IMR-90 (cell line): ENCODE results near the gene GABARAPL1. TPM values are rescaled to one million over a fixed set of nuclear protein-coding genes. Genes with fewer than 3 reads are reported as not detected.

Experiments used
- ATAC-seq: fragments of 200-7000 bp; cut with Tn5 transposase; 2 replicates; pipeline ENCODE4 v1.9.1; 2020; ENCODE audit warnings: low read depth, mild to moderate bottlenecking, moderate library complexity
- BruUV-seq: library from RNA; stranded (reverse); fragments of 400-500 nt; replicated peaks from 2 replicates; lab custom pipeline; 2021; lab: Mats Ljungman, UMichigan
- CTCF ChIA-PET: fragments of 300-600 bp; formaldehyde crosslinking; extraction: SDS; loops from one replicate; lab custom pipeline; 2021; ENCODE audit warnings: antibody characterized with exemption; lab: Yijun Ruan, JAX
- POLR2A ChIA-PET: fragments of 300-600 bp; sonication (Branson Sonifier 250); formaldehyde crosslinking; loops from one replicate; lab custom pipeline; 2022; ENCODE audit warnings: antibody characterized with exemption; ENCODE audit not compliant: unreplicated experiment; lab: Charles Lee
- DNase-seq: peaks from one replicate; pipeline ENCODE4 v3.0.0; 2013
- H2AFZ ChIP-seq: replicated peaks from 2 replicates; pipeline ENCODE3; 2013; ENCODE audit warnings: low read length, mild to moderate bottlenecking; ENCODE audit not compliant: poor library complexity
- H2AK5ac ChIP-seq: 2 replicates; pipeline ENCODE4 v1.6.1; 2013; ENCODE audit warnings: low read depth, low read length, inconsistent platforms
- H2AK9ac ChIP-seq: replicated peaks from 2 replicates; pipeline ENCODE3; 2013; ENCODE audit warnings: mild to moderate bottlenecking, low read depth, low read length, moderate library complexity; ENCODE audit not compliant: poor library complexity
- H2BK120ac ChIP-seq: 2 replicates; pipeline ENCODE4 v1.6.1; 2013; ENCODE audit warnings: low read depth, low read length, inconsistent platforms
- H2BK15ac ChIP-seq: 3 replicates; pipeline ENCODE4 v1.6.1; 2013; ENCODE audit warnings: low read depth, low read length, inconsistent platforms
- H2BK20ac ChIP-seq: 2 replicates; pipeline ENCODE4 v1.6.1; 2013; ENCODE audit warnings: low read depth, mild to moderate bottlenecking, inconsistent platforms, low read length, moderate library complexity
- H2BK5ac ChIP-seq: 2 replicates; pipeline ENCODE4 v1.6.1; 2013; ENCODE audit warnings: mild to moderate bottlenecking, low read depth, low read length, inconsistent platforms; ENCODE audit not compliant: poor library complexity, severe bottlenecking
- H3K14ac ChIP-seq: replicated peaks from 2 replicates; pipeline ENCODE4 v1.6.1; 2013; ENCODE audit warnings: low read depth, low read length, inconsistent platforms
- H3K18ac ChIP-seq: 2 replicates; pipeline ENCODE4 v1.6.1; 2013; ENCODE audit warnings: low read depth, low read length, control low read depth
- H3K23ac ChIP-seq: 2 replicates; pipeline ENCODE4 v1.6.1; 2013; ENCODE audit warnings: low read depth, low read length, inconsistent platforms
- H3K27ac ChIP-seq: 2 replicates; pipeline ENCODE4 v1.5.1; 2013; ENCODE audit warnings: mild to moderate bottlenecking, control low read depth, low read length; ENCODE audit not compliant: insufficient read depth
- H3K27me3 ChIP-seq: 2 replicates; pipeline ENCODE4 v1.6.1; 2013; ENCODE audit warnings: low read length; ENCODE audit not compliant: control insufficient read depth, insufficient read depth
- H3K36me3 ChIP-seq: 2 replicates; pipeline ENCODE4 v1.6.1; 2013; ENCODE audit warnings: low read length, mixed read lengths; ENCODE audit not compliant: control insufficient read depth, insufficient read depth
- H3K4ac ChIP-seq: 2 replicates; pipeline ENCODE4 v1.6.1; 2013; ENCODE audit warnings: low read depth, low read length, inconsistent platforms
- H3K4me1 ChIP-seq: 2 replicates; pipeline ENCODE4 v1.6.1; 2013; ENCODE audit warnings: low read length, mixed read lengths; ENCODE audit not compliant: control insufficient read depth, insufficient read depth
- H3K4me2 ChIP-seq: 2 replicates; pipeline ENCODE4 v1.6.1; 2013; ENCODE audit warnings: low read depth, mild to moderate bottlenecking, control low read depth, low read length, moderate library complexity
- H3K4me3 ChIP-seq: 2 replicates; pipeline ENCODE4 v1.5.1; 2013; ENCODE audit warnings: low read depth, mild to moderate bottlenecking, control low read depth, low read length, moderate library complexity; ENCODE audit not compliant: insufficient read depth
- H3K56ac ChIP-seq: 2 replicates; pipeline ENCODE4 v1.6.1; 2013; ENCODE audit warnings: low read length, inconsistent platforms; ENCODE audit not compliant: insufficient read depth; ENCODE audit errors: extremely low read depth
- H3K79me1 ChIP-seq, 2 experiments: 2 replicates each; pipeline ENCODE4 v1.6.1; 2013; ENCODE audit warnings: low read length in 2 of 2, inconsistent platforms in 1 of 2, low read depth in 1 of 2
- H3K9ac ChIP-seq: 2 replicates; pipeline ENCODE4 v1.6.1; 2013; ENCODE audit warnings: low read depth, low read length, control low read depth
- H3K9me1 ChIP-seq: 2 replicates; pipeline ENCODE4 v1.6.1; 2013; ENCODE audit warnings: low read length, inconsistent platforms; ENCODE audit not compliant: insufficient read depth
- H3K9me3 ChIP-seq: 2 replicates; pipeline ENCODE4 v1.6.1; 2013; ENCODE audit warnings: low read length; ENCODE audit not compliant: control insufficient read depth, insufficient read depth
- H4K20me1 ChIP-seq: 2 replicates; pipeline ENCODE4 v1.6.1; 2013; ENCODE audit warnings: low read length, inconsistent platforms; ENCODE audit not compliant: insufficient read depth
- H4K5ac ChIP-seq: 2 replicates; pipeline ENCODE4 v1.6.1; 2013; ENCODE audit warnings: mild to moderate bottlenecking, low read depth, low read length, control low read depth
- H4K8ac ChIP-seq, 2 experiments: 2 replicates each; pipeline ENCODE4 v1.6.1; 2013; ENCODE audit warnings: low read depth in 2 of 2, low read length in 2 of 2, control low read depth in 1 of 2, inconsistent platforms in 1 of 2
- H4K91ac ChIP-seq: 2 replicates; pipeline ENCODE4 v1.6.1; 2013; ENCODE audit warnings: low read depth, low read length, inconsistent platforms; ENCODE audit not compliant: insufficient read depth
- FOS ChIP-seq: fragments of 150-350 bp; IDR thresholded peaks from 2 replicates; pipeline ENCODE4 v1.6.1; 2016; ENCODE audit warnings: low read depth, low read length
- NFE2L2 ChIP-seq: fragments of 150-350 bp; IDR thresholded peaks from 2 replicates; pipeline ENCODE4 v1.6.1; 2016; ENCODE audit warnings: low read depth, mild to moderate bottlenecking, low read length
- RFX5 ChIP-seq: IDR thresholded peaks from 2 replicates; pipeline ENCODE4 v1.8.0; 2012; ENCODE audit warnings: low read depth, mild to moderate bottlenecking, low read length, moderate library complexity
- WGBS, 2 experiments: methylation state at CpG; one replicate each; pipeline versions ENCODE4 v1.1.5 to v1.1.7; 2013; ENCODE audit warnings: missing lambda C conversion rate in 2 of 2; ENCODE audit not compliant: insufficient read length in 1 of 2; ENCODE audit errors: extremely low coverage in 2 of 2; 5-methylcytosine and 5-hydroxymethylcytosine counted together
- dilution Hi-C: fragments of 300-500 bp; cut with HindIII; formaldehyde crosslinking; loops from one replicate; pipeline ENCODE4 v1.14.3; 2018; ENCODE audit warnings: low sequenced_read_pairs; ENCODE audit not compliant: unreplicated experiment
- in situ Hi-C: fragments of 300-500 bp; cut with MboI; formaldehyde crosslinking; loops from 3 replicates; pipeline ENCODE4 v1.14.3; 2019; ENCODE audit warnings: low sequenced_read_pairs, inconsistent platforms, mixed read lengths
- intact Hi-C: fragments of 100-400 bp; cut with micrococcal nuclease; formaldehyde crosslinking; loops from 2 replicates; pipeline ENCODE4 v1.10.0; 2022
- polyA plus RNA-seq, 3 experiments: library from polyadenylated mRNA; depleted of rRNA; stranded (reverse); fragments of >200 nt; gene quantifications; 2 replicates each; pipeline ENCODE4 v1.2.3, GENCODE V29; 2012; ENCODE audit warnings: low replicate concordance in 1 of 3
- total RNA-seq: library from RNA; depleted of rRNA; stranded (reverse); fragments of >200 nt; gene quantifications from 2 replicates; pipeline ENCODE4 v1.2.3, GENCODE V29; 2012

GABARAPL1 gene
- total and polyA plus RNA-seq, 2 of the 4 experiments (the other 2 are of a cell fraction) = 51.6 to 93.6 TPM

GRCh38 chr12:10238526-10238925 lies 25.8 kb downstream of the GABARAPL1 start:
- ATAC-seq = no peak
- no CpG with 5 or more reads among the region's 1 CpG for WGBS, 2 experiments
- no peak overlapping the region for H2BK15ac ChIP-seq
- no peaks in the 10 kb centered on the region for H4K20me1 ChIP-seq
- H3K14ac ChIP-seq = no peak overlapping the region
- H3K4me1 ChIP-seq = peaks cover 1% of the 10 kb centered on the region; the same call in 1 of the 2 replicates
- H3K9ac ChIP-seq = no peak overlapping the region
- intact Hi-C loops = loop anchor here (5.0 kb wide), 1 partner anchor 94 kb away; no protein-coding TSS in a partner anchor
- H3K4ac ChIP-seq = no peak overlapping the region
- ChIA-PET CTCF (no interaction called here), POLR2A (no interaction called here)
- H2AK9ac ChIP-seq = no peak overlapping the region
- H3K4me3 ChIP-seq = no peak overlapping the region
- dilution Hi-C loops = no loop called here
- BruUV-seq = no TSS peak
- H4K91ac ChIP-seq = no peak overlapping the region
- H3K36me3 ChIP-seq = peaks cover 3% of the 10 kb centered on the region
- H3K56ac ChIP-seq = no peak overlapping the region
- TF ChIP-seq FOS = no peak
- no peak for TF ChIP-seq RFX5
- no peak for TF ChIP-seq NFE2L2
- H2BK120ac ChIP-seq = no peak overlapping the region
- no peaks in the 10 kb centered on the region; the same call in 1 of the 2 replicates for H3K27me3 ChIP-seq
- H3K27ac ChIP-seq = no peak overlapping the region
- H3K9me1 ChIP-seq = no peaks in the 10 kb centered on the region
- in situ Hi-C loops = loop anchor here (5.0 to 10.0 kb wide), 2 partner anchors 326 to 514 kb away; no protein-coding TSS in a partner anchor
- no peak overlapping the region for H2AK5ac ChIP-seq
- no peak overlapping the region for H2AFZ ChIP-seq
- H3K18ac ChIP-seq = no peak overlapping the region
- DNase-seq = no peak
- no peak overlapping the region for H2BK20ac ChIP-seq
- H2BK5ac ChIP-seq = no peak overlapping the region
- H3K9me3 ChIP-seq = peaks cover 7% of the 10 kb centered on the region
- H4K8ac ChIP-seq = no peak overlapping the region
- H3K23ac ChIP-seq = no peak overlapping the region
- no peak overlapping the region for H3K4me2 ChIP-seq
- no peaks in the 10 kb centered on the region for H3K79me1 ChIP-seq
- H4K5ac ChIP-seq = no peak overlapping the region
